Karpas-422 (cell line): Measurements from ENCODE around the gene SERPINI2. TPM values are rescaled to one million over a fixed set of nuclear protein-coding genes. Genes with fewer than 3 reads are reported as not detected.
"Not testable (repeated sequence)": the region's sequence is repeated elsewhere in the genome, so short reads cannot be mapped to it uniquely, and the experiment has no call there.

ENCODE experiments used
- DNase-seq: peaks from one replicate; pipeline ENCODE4 v3.0.0-alpha.2; 2015
- H2AFZ ChIP-seq: fragments of 200-600 bp; sonication (generic); 2 replicates; pipeline ENCODE4 v1.6.1; 2014; ENCODE audit warnings: antibody characterized with exemption, low read length, mixed read lengths
- H3K27ac ChIP-seq: fragments of 200-600 bp; sonication (generic); 2 replicates; pipeline ENCODE4 v1.5.1; 2014; ENCODE audit warnings: mild to moderate bottlenecking, low read length, moderate library complexity
- H3K27me3 ChIP-seq: fragments of 200-600 bp; sonication (generic); 2 replicates; pipeline ENCODE4 v1.6.1; 2014; ENCODE audit warnings: low read length, mixed read lengths
- H3K36me3 ChIP-seq: fragments of 200-600 bp; sonication (generic); 2 replicates; pipeline ENCODE4 v1.6.1; 2014; ENCODE audit warnings: low read length, mixed read lengths; ENCODE audit not compliant: insufficient read depth
- H3K4me1 ChIP-seq: fragments of 200-600 bp; sonication (generic); 2 replicates; pipeline ENCODE4 v1.6.1; 2014; ENCODE audit warnings: mild to moderate bottlenecking, low read length, mixed read lengths
- H3K4me2 ChIP-seq: fragments of 200-600 bp; sonication (generic); 2 replicates; pipeline ENCODE4 v1.6.1; 2014; ENCODE audit warnings: low read length, low read depth, mild to moderate bottlenecking; ENCODE audit not compliant: poor library complexity, severe bottlenecking
- H3K4me3 ChIP-seq: fragments of 200-600 bp; sonication (generic); 2 replicates; pipeline ENCODE4 v1.5.1; 2014; ENCODE audit warnings: mild to moderate bottlenecking, antibody characterized with exemption, low read length, mixed read lengths
- H3K79me2 ChIP-seq: fragments of 200-600 bp; sonication (generic); 2 replicates; pipeline ENCODE4 v1.6.1; 2014; ENCODE audit warnings: mild to moderate bottlenecking, low read length, mixed read lengths
- H3K9ac ChIP-seq: fragments of 200-600 bp; sonication (generic); 2 replicates; pipeline ENCODE4 v1.6.0; 2014; ENCODE audit warnings: low read length
- H3K9me2 ChIP-seq: fragments of 200-600 bp; sonication (generic), shearing (Covaris generic); replicated peaks from 2 replicates; pipeline ENCODE4 v1.6.0; 2014; ENCODE audit warnings: mild to moderate bottlenecking, low read length, moderate library complexity; ENCODE audit not compliant: insufficient read depth
- H3K9me3 ChIP-seq: fragments of 300-700, 200-600 bp; sonication (generic); 2 replicates; pipeline ENCODE4 v1.6.1; 2014; ENCODE audit warnings: low read length, mixed read lengths
- H4K20me1 ChIP-seq: fragments of 200-600 bp; sonication (generic); 2 replicates; pipeline ENCODE4 v1.6.1; 2014; ENCODE audit warnings: mild to moderate bottlenecking, antibody characterized with exemption, low read length, low read depth; ENCODE audit not compliant: insufficient read depth
- total RNA-seq: library from RNA; depleted of rRNA; stranded (reverse); fragments of >200 nt; shearing (Covaris generic); gene quantifications from 2 replicates; pipeline ENCODE4 v1.2.3, GENCODE V29; 2014; ENCODE audit warnings: low replicate concordance

SERPINI2 gene
- total RNA-seq, 1 experiment from 2014 or later: not detected

GRCh38 chr3:167441256-167441655 lies 32.6 kb downstream of the SERPINI2 start:
- Histone ChIP-seq H3K36me3 (no peaks in the 10 kb centered on the region), H3K79me2 (no peaks in the 10 kb centered on the region), H3K4me2 (no peak overlapping the region), H3K27ac (no peak overlapping the region), H2AFZ (no peak overlapping the region), H3K9ac (no peak overlapping the region), H3K4me1 (no peaks in the 10 kb centered on the region), H3K9me2 (no peaks in the 10 kb centered on the region; the same call in 1 of the 2 replicates), H3K27me3 (no peaks in the 10 kb centered on the region), H4K20me1 (no peaks in the 10 kb centered on the region), H3K9me3 (no peaks in the 10 kb centered on the region), H3K4me3 (no peak overlapping the region)
- no peak for DNase-seq

GRCh38 chr3:167437428-167438139 lies 36.3 kb downstream of the SERPINI2 start:
- Histone ChIP-seq H3K9me2 (no peaks in the 10 kb centered on the region; the same call in 1 of the 2 replicates), H3K9ac (no peak overlapping the region), H4K20me1 (no peaks in the 10 kb centered on the region), H3K4me3 (no peak overlapping the region), H3K36me3 (no peaks in the 10 kb centered on the region), H3K79me2 (no peaks in the 10 kb centered on the region), H2AFZ (no peak overlapping the region), H3K4me1 (no peaks in the 10 kb centered on the region), H3K9me3 (no peaks in the 10 kb centered on the region), H3K27ac (no peak overlapping the region), H3K4me2 (no peak overlapping the region), H3K27me3 (no peaks in the 10 kb centered on the region)
- peak; percentile 57 for DNase-seq

- not testable (repeated sequence) for H3K4me3 ChIP-seq, H3K4me1 ChIP-seq, H3K9me2 ChIP-seq, H3K79me2 ChIP-seq, DNase-seq, H3K27me3 ChIP-seq, H3K27ac ChIP-seq, H3K36me3 ChIP-seq, H3K4me2 ChIP-seq, H2AFZ ChIP-seq, H4K20me1 ChIP-seq, H3K9me3 ChIP-seq, H3K9ac ChIP-seq
Observed at GRCh38 chr3:167426962-167427361, 46.9 kb downstream of the SERPINI2 start.

DNA sequence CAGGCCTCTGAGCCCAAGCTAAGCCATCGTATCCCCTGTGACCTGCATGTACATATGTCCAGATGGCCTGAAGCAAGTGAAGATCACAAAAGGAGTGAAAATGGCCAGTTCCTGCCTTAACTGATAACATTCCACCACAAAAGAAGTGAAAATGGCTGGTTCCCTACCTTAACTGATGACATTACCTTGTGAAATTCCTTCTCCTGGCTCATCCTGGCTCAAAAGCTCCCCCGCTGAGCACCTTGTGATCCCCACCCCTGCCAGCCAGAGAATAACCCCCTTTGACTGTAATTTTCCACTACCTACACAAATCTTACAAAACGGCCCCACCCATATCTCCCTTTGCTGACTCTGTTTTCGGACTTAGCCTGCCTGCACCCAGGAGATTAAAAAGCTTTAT lies 51.4 kb downstream of the SERPINI2 start:
- H3K4me1 ChIP-seq, H4K20me1 ChIP-seq, H3K9ac ChIP-seq, H3K27me3 ChIP-seq, H3K79me2 ChIP-seq, H3K4me3 ChIP-seq, H3K36me3 ChIP-seq, H3K9me3 ChIP-seq, H3K9me2 ChIP-seq, DNase-seq, H2AFZ ChIP-seq, H3K4me2 ChIP-seq, H3K27ac ChIP-seq: not testable (repeated sequence)

GRCh38 chr3:167409611-167410010 lies 64.2 kb downstream of the SERPINI2 start:
- no peak overlapping the region for H3K4me3 ChIP-seq
- H3K9ac ChIP-seq: no peak overlapping the region
- no peaks in the 10 kb centered on the region for H3K9me2 ChIP-seq
- H3K4me2 ChIP-seq: no peak overlapping the region
- H4K20me1 ChIP-seq: no peaks in the 10 kb centered on the region
- no peak overlapping the region for H3K27ac ChIP-seq
- H3K79me2 ChIP-seq: no peaks in the 10 kb centered on the region
- H2AFZ ChIP-seq: no peak overlapping the region
- H3K9me3 ChIP-seq: no peaks in the 10 kb centered on the region
- no peaks in the 10 kb centered on the region for H3K36me3 ChIP-seq
- no peak for DNase-seq
- H3K4me1 ChIP-seq: no peaks in the 10 kb centered on the region
- no peaks in the 10 kb centered on the region for H3K27me3 ChIP-seq

- no peaks in the 10 kb centered on the region for H3K4me1 ChIP-seq
- DNase-seq: peak; percentile 73
- no peak overlapping the region for H3K27ac ChIP-seq
- H3K27me3 ChIP-seq: no peaks in the 10 kb centered on the region
- H2AFZ ChIP-seq: no peak overlapping the region
- no peak overlapping the region for H3K4me2 ChIP-seq
- no peaks in the 10 kb centered on the region for H3K79me2 ChIP-seq
- no peak overlapping the region for H3K9ac ChIP-seq
- H3K9me2 ChIP-seq: no peaks in the 10 kb centered on the region
- no peaks in the 10 kb centered on the region for H3K9me3 ChIP-seq
- H3K4me3 ChIP-seq: no peak overlapping the region
- no peaks in the 10 kb centered on the region for H3K36me3 ChIP-seq
- no peaks in the 10 kb centered on the region for H4K20me1 ChIP-seq
Observed at GRCh38 chr3:167406876-167407492, 66.9 kb downstream of the SERPINI2 start.

GRCh38 chr3:167397826-167398225 lies 76.0 kb downstream of the SERPINI2 start:
- H2AFZ ChIP-seq: no peak overlapping the region
- no peaks in the 10 kb centered on the region for H3K79me2 ChIP-seq
- H3K4me2 ChIP-seq: no peak overlapping the region
- H3K27ac ChIP-seq: no peak overlapping the region
- H3K9me2 ChIP-seq: no peaks in the 10 kb centered on the region
- no peaks in the 10 kb centered on the region for H4K20me1 ChIP-seq
- H3K9me3 ChIP-seq: no peaks in the 10 kb centered on the region
- H3K4me1 ChIP-seq: no peaks in the 10 kb centered on the region
- no peak overlapping the region for H3K4me3 ChIP-seq
- DNase-seq: no peak
- H3K36me3 ChIP-seq: no peaks in the 10 kb centered on the region
- H3K9ac ChIP-seq: no peak overlapping the region
- no peaks in the 10 kb centered on the region for H3K27me3 ChIP-seq

- Histone ChIP-seq H3K4me1 (no peaks in the 10 kb centered on the region), H3K27me3 (no peaks in the 10 kb centered on the region), H3K4me2 (no peak overlapping the region), H3K4me3 (no peak overlapping the region), H4K20me1 (no peaks in the 10 kb centered on the region), H3K36me3 (no peaks in the 10 kb centered on the region), H3K27ac (no peak overlapping the region), H2AFZ (no peak overlapping the region), H3K9me3 (no peaks in the 10 kb centered on the region), H3K9me2 (no peaks in the 10 kb centered on the region), H3K9ac (no peak overlapping the region), H3K79me2 (no peaks in the 10 kb centered on the region)
- no peak for DNase-seq
Observed at GRCh38 chr3:167396075-167396474, 77.8 kb downstream of the SERPINI2 start.
